MCF 10A (cell line): ENCODE results near the gene EHMT1. TPM values are rescaled to one million over a fixed set of nuclear protein-coding genes. Genes with fewer than 3 reads are reported as not detected.

ENCODE experiments used
- BruUV-seq: library from RNA; stranded (reverse); fragments of 400-500 nt; replicated peaks from 2 replicates; lab custom pipeline; 2021; lab: Mats Ljungman, UMichigan
- CTCF ChIA-PET: fragments of 300-600 bp; sonication (Branson Sonifier 250); formaldehyde crosslinking; extraction: SDS; loops from one replicate; lab custom pipeline; 2021; ENCODE audit warnings: antibody characterized with exemption, inconsistent platforms; lab: Yijun Ruan, JAX
- POLR2A ChIA-PET: fragments of 300-600, 350-650 bp; sonication (Branson Sonifier 250); formaldehyde crosslinking; extraction: SDS; loops from one replicate; lab custom pipeline; 2020; ENCODE audit warnings: antibody characterized with exemption, inconsistent platforms; lab: Yijun Ruan, JAX
- DNase-seq: peaks from one replicate; pipeline ENCODE4 v3.0.0-alpha.2; 2018; ENCODE audit not compliant: unreplicated experiment
- H3K27ac Mint-ChIP-seq: one replicate; pipeline ENCODE4 v1.8.0; 2022; ENCODE audit warnings: mild to moderate bottlenecking, low read depth, mixed read lengths; ENCODE audit not compliant: unreplicated experiment
- H3K27me3 Mint-ChIP-seq: one replicate; pipeline ENCODE4 v1.8.0; 2022; ENCODE audit warnings: mixed read lengths; ENCODE audit not compliant: insufficient read depth, unreplicated experiment
- H3K36me3 Mint-ChIP-seq: one replicate; pipeline ENCODE4 v1.8.0; 2022; ENCODE audit warnings: mild to moderate bottlenecking, moderate library complexity, mixed read lengths; ENCODE audit not compliant: insufficient read depth, unreplicated experiment
- H3K4me1 Mint-ChIP-seq: one replicate; pipeline ENCODE4 v1.8.0; 2022; ENCODE audit warnings: mixed read lengths; ENCODE audit not compliant: insufficient read depth, unreplicated experiment
- H3K4me3 Mint-ChIP-seq: one replicate; pipeline ENCODE4 v1.8.0; 2022; ENCODE audit warnings: mild to moderate bottlenecking, moderate library complexity, mixed read lengths; ENCODE audit not compliant: unreplicated experiment
- H3K9me3 Mint-ChIP-seq: one replicate; pipeline ENCODE4 v1.8.0; 2022; ENCODE audit warnings: mixed read lengths; ENCODE audit not compliant: unreplicated experiment
- intact Hi-C: fragments of 100-400 bp; cut with micrococcal nuclease; formaldehyde crosslinking; loops from 2 replicates; pipeline ENCODE4 v1.14.1; 2022
- total RNA-seq: library from RNA; stranded (reverse); gene quantifications from 2 replicates; pipeline ENCODE4 v1.2.3, GENCODE V29; 2022
- TF ChIP-seq, protein P1 (sequence below): fragments of 200-600 bp; IDR thresholded peaks from one replicate; pipeline ENCODE4 v1.8.0; 2022; ENCODE audit warnings: antibody characterized with exemption, mild to moderate bottlenecking; ENCODE audit not compliant: unreplicated experiment

Gene EHMT1
- total RNA-seq, 1 experiment from 2014 or later: 79.7 TPM

DNA sequence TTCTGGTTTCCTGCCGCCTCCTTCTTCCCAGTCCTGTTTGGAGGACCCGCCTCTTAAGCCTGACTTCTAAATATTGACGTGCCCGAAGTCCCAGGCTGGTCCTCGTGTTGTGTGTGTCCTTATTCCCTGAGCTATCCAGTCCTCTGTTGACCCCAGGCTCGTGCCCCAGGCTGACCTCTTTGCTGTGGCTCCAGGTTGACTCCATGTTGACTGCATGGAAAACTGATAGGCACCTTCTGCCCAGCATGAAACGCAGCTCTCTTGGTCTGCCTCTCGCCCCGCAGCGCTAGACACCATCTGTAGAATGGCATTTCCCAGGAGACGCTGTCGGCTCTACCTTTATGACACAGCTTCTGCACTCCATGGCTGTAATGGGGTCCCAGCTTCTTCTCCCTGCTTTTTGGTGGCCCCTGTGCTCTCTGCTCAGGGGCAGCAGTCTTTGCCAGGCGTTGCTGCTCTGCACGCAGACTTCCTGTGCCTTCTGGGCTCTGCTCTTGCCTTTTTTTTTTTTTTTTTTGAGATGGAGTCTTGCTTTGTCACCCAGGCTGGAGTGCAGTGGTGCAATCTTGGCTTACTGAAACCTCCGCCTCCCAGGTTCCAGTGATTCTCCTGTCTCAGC is 28.4 kb downstream of the EHMT1 start:
- intact Hi-C loops: no loop called here
- CTCF ChIA-PET: interaction anchor here (0.5 to 0.6 kb wide), 2 partner anchors 11 to 203 kb away, joined by 3 read pairs; no protein-coding TSS in a partner anchor
- no peak overlapping the region for H3K27ac Mint-ChIP-seq
- DNase-seq: no peak
- peaks cover 62% of the 10 kb centered on the region for H3K36me3 Mint-ChIP-seq
- no peaks in the 10 kb centered on the region for H3K27me3 Mint-ChIP-seq
- H3K4me3 Mint-ChIP-seq: no peak overlapping the region
- POLR2A ChIA-PET: interaction anchor here (0.5 kb wide), 1 partner anchor 24 kb away, joined by 3 read pairs; no protein-coding TSS in a partner anchor
- TF ChIP-seq, protein P1, sequence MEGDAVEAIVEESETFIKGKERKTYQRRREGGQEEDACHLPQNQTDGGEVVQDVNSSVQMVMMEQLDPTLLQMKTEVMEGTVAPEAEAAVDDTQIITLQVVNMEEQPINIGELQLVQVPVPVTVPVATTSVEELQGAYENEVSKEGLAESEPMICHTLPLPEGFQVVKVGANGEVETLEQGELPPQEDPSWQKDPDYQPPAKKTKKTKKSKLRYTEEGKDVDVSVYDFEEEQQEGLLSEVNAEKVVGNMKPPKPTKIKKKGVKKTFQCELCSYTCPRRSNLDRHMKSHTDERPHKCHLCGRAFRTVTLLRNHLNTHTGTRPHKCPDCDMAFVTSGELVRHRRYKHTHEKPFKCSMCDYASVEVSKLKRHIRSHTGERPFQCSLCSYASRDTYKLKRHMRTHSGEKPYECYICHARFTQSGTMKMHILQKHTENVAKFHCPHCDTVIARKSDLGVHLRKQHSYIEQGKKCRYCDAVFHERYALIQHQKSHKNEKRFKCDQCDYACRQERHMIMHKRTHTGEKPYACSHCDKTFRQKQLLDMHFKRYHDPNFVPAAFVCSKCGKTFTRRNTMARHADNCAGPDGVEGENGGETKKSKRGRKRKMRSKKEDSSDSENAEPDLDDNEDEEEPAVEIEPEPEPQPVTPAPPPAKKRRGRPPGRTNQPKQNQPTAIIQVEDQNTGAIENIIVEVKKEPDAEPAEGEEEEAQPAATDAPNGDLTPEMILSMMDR: no peak
- H3K4me1 Mint-ChIP-seq: no peaks in the 10 kb centered on the region
- BruUV-seq: no TSS peak
- no peaks in the 10 kb centered on the region for H3K9me3 Mint-ChIP-seq

DNA sequence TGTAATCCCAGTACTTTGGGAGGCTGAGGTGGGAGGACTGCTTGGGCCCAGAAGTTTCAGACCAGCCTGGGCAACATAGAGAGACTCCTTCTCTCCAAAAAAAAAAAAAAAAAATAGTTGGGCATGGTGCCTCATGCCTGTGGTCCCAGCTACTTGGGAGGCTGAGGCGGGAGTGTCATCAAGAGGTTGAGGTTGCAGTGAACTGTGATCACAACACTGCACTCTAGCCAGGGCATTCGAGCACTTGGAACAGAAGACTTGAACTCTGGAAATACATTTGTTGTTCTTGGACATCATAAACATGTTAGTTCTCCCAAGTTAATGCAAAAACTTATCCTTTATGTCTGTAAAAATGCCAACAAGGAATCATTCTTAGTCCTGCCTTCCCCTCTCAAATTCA is 29.6 kb downstream of the EHMT1 start:
- POLR2A ChIA-PET: interaction anchor here (0.6 to 1.0 kb wide), 2 partner anchors 80 to 306 kb away, joined by 3 to 4 read pairs; no protein-coding TSS in a partner anchor
- no peaks in the 10 kb centered on the region for H3K9me3 Mint-ChIP-seq
- BruUV-seq: no TSS peak
- no peak overlapping the region for H3K4me3 Mint-ChIP-seq
- CTCF ChIA-PET: interaction anchor here (1.1 kb wide), 1 partner anchor 24 kb away, joined by 3 read pairs; no protein-coding TSS in a partner anchor
- DNase-seq: no peak
- no peaks in the 10 kb centered on the region for H3K27me3 Mint-ChIP-seq
- H3K27ac Mint-ChIP-seq: no peak overlapping the region
- H3K36me3 Mint-ChIP-seq: peaks cover 58% of the 10 kb centered on the region
- no peaks in the 10 kb centered on the region for H3K4me1 Mint-ChIP-seq
- intact Hi-C loops: no loop called here
- TF ChIP-seq, protein P1: no peak

DNA sequence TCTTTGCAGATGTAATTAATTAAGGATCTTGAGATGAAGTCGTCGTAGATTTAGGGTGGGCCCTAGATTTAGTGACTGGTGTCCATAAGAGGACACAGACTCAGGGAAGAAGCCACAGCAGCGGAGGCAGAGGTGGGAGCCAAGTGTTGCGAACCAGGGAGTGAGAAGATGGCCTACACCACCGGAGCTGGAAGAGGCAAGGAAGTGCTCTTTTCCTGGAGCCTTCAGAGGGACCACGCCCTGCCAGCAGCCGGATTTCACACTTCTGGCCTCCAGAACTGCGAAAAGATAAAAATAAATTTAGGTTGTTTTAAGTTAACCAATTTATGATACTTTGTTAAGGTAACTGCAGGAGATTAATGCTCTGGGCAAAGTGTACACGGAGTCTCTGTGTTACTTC is 30.7 kb downstream of the EHMT1 start:
- intact Hi-C loops: no loop called here
- no peaks in the 10 kb centered on the region for H3K9me3 Mint-ChIP-seq
- ChIA-PET POLR2A (no interaction called here), CTCF (interaction anchor here (1.1 kb wide), 1 partner anchor 23 kb away, joined by 3 read pairs; no protein-coding TSS in a partner anchor)
- no peak overlapping the region for H3K27ac Mint-ChIP-seq
- H3K4me3 Mint-ChIP-seq: no peak overlapping the region
- DNase-seq: no peak
- no peaks in the 10 kb centered on the region for H3K4me1 Mint-ChIP-seq
- TF ChIP-seq, protein P1: no peak
- BruUV-seq: no TSS peak
- peaks cover 51% of the 10 kb centered on the region for H3K36me3 Mint-ChIP-seq
- H3K27me3 Mint-ChIP-seq: no peaks in the 10 kb centered on the region

DNA sequence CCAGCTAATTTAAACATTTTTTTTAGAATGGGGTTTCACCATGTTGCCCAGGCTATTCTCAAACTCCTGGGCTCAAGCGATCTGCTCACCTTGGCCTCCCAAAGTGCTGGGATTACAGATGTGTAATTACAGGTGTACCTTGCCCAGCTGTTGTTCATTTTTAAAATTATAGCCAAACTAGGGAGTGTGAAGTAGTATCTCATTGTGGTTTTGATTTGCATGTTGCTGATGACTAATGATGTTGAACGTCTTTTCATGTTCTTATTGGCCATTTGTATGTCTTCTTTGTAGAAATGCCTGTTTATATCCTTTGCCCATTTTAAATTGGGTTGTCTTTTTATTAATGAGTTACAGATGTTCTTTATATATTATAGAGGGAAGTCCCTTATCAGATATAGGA is 31.5 kb downstream of the EHMT1 start:
- CTCF ChIA-PET: no interaction called here
- H3K4me3 Mint-ChIP-seq: no peak overlapping the region

More for the DNA sequence above, 31.5 kb downstream of the EHMT1 start:
- POLR2A ChIA-PET: interaction anchor here (0.6 kb wide), 1 partner anchor 231 kb away, joined by 3 read pairs; no protein-coding TSS in a partner anchor
- no peaks in the 10 kb centered on the region for H3K9me3 Mint-ChIP-seq
- BruUV-seq: no TSS peak
- TF ChIP-seq, protein P1: no peak
- DNase-seq: no peak
- intact Hi-C loops: no loop called here
- no peaks in the 10 kb centered on the region for H3K4me1 Mint-ChIP-seq
- no peaks in the 10 kb centered on the region for H3K27me3 Mint-ChIP-seq
- H3K36me3 Mint-ChIP-seq: peaks cover 51% of the 10 kb centered on the region
- H3K27ac Mint-ChIP-seq: no peak overlapping the region
